HG03354 (cell line): ENCODE results near the gene EHHADH.

ENCODE experiments used
- ATAC-seq: cut with Tn5 transposase; IDR thresholded peaks from one replicate; pipeline ENCODE4 v1.9.1; 2021; ENCODE audit warnings: mild to moderate bottlenecking; ENCODE audit not compliant: unreplicated experiment, poor library complexity, severe bottlenecking

EHHADH gene

GRCh38 chr3:185204894-185205293, 49.0 kb downstream of the EHHADH start:
- ATAC-seq: no peak

DNA sequence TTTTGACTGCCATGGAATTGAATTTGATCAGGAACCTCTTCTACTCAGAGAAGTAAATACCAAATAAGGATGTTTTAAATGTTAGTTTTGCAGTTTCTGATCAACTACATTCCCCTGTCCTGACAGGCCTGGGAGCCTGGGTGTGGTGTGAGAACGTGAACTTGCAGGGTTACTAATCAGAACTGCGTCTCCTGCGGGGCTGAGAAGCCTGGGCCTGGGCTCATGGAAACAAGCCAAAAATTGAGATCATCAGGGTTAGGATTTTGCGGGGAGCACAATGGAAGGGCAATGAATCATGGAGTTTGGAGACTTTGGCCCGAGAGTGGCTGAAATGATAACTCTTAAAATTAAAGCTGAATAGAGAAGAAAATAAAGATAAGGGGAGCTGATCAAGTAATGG, 53.2 kb downstream of the EHHADH start:
- ATAC-seq: no peak

DNA sequence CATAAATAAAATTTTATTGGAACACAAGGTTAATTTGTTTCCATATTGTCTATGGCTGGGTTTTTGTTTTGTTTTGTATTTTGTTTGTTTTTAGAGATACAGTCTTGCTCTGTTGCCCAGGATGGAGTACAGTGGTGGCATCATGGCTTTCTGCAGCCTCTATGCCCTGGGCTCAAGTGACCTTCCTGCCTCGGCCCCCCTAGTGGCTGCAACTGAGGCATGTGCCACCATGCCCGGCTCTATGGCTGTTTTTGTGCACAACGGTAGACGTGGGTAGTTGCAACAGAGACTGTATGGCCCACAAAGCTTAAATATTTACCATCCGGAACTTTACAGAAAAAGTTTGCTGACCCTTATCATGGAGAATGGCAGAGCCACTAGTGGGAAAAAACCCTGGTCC, 54.2 kb downstream of the EHHADH start:
- ATAC-seq: no peak

GRCh38 chr3:185199206-185199605, 54.6 kb downstream of the EHHADH start:
- ATAC-seq: no peak

GRCh38 chr3:185197068-185197467, 56.8 kb downstream of the EHHADH start:
- no peak for ATAC-seq

- ATAC-seq: no peak
Observed at GRCh38 chr3:185195652-185196051, 58.2 kb downstream of the EHHADH start.

DNA sequence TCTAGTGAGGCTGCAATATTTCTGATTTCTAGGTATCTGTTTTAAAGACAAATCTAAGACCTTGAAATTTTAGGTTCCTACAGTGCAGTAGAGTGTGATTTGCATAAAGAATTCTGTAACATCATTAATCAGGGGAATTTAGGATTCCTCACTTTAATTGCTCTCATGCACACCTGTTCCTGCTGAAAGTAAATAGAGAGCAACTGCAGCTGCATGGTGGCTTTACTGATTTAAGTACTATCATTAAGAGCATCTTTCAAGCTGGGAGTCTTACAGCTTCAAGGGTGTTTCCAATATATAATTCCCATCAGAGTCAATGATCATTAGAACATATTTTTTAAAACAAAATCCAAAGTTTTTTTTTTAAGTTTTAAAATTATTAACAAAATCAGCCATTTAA, 65.0 kb downstream of the EHHADH start:
- no peak for ATAC-seq

GRCh38 chr3:185187391-185187790, 66.5 kb downstream of the EHHADH start:
- no peak for ATAC-seq

GRCh38 chr3:185176750-185177359, 77.0 kb downstream of the EHHADH start:
- no peak for ATAC-seq

- ATAC-seq: peak; percentile 79
Observed at GRCh38 chr3:185175370-185175987, 78.4 kb downstream of the EHHADH start.

DNA sequence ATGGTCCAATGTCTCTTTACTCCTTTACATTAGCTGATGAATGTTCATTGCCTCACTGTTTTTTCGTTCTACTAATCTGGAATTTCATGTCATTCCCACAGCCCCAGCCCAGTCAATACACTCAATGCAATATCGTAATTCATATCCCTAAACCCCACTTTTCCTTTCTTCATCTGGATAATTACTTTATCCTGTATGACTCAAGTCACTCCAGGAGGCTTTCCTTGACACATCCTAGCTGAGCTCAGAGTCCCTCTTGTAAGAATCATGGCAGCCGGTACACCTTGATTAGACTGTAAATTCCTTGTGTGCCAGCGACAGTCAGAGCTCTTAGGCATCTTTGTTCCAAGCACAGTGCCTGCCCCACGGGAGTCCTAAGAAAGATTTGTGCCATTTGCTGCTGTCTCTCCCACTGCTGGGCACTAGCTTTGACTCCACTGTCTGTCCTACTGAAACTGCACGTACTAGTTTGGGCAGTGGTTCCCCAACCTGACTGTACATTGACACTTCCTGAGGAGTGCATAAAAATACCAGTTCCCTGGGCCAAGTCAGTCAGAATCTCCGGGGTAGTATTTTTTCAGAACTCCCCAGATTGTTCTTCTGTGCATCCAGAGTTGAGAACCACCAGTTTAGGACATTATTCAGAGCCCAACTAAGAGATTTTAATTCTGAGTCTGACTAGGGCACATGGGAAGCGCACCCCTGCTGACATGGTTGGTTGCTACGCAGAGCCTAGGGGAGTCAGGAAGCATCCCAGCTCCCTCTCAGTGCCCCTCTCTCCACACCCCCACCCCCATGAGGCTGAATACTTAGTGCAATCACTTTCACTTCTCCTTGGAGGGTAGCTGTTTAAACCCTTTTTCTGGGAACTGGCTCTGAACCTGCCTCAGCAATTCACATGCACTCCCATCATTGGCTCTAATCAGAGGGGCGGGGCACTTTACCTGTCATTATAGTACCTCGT, 81.5 kb downstream of the EHHADH start:
- no peak for ATAC-seq

GRCh38 chr3:185164428-185165217, 89.2 kb downstream of the EHHADH start:
- no peak for ATAC-seq

GRCh38 chr3:185162634-185163033, 91.2 kb downstream of the EHHADH start:
- no peak for ATAC-seq

GRCh38 chr3:185161761-185162160, 92.1 kb downstream of the EHHADH start:
- ATAC-seq: no peak

DNA sequence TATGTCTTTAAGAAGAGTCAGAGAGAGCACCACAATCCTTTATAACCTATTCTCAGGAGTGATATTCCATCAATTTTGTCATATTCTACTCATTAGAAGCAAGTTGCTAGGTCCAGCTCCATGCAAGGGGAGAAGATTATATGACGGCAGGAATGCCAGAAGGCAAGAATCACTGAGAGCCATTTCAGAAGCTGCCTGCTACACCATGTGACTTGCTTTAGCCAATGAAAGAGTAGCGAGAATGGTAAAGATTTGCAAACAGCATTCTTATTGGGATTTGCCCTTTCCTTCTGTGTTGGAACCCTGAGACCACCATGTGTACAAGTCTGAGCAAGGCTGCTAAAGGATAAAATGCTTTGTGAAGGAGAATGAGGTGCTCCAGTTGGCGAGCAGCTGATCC, 96.5 kb downstream of the EHHADH start:
- ATAC-seq: no peak

DNA sequence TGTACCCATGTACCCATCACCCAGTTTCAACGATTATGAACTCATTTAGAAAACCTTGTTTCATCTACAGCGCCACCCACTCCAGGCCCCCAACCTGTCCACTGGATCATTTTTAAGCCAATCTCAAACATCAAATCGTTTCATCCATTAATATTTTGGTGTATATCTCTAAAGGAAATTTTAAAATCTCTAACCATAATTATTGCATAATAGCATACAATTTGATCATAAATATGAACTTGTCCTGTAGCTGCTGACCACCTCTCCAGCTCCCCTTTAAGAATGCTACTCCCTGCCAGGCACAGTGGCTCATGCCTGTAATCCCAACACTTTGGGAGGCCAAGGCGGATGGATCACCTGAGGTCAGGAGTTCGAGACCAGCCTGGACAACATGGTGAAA, 98.2 kb downstream of the EHHADH start:
- no peak for ATAC-seq

- ATAC-seq: no peak
Observed at GRCh38 chr3:185153861-185154629, 99.8 kb downstream of the EHHADH start.

GRCh38 chr3:185153171-185153771, 100.6 kb downstream of the EHHADH start:
- no peak for ATAC-seq
